Forelimb muscle (tissue), 1 donor: Measurements from ENCODE around the gene CD9. TPM values are rescaled to one million over a fixed set of nuclear protein-coding genes. Genes with fewer than 3 reads are reported as not detected.
"Not testable (repeated sequence)": the region's sequence is repeated elsewhere in the genome, so short reads cannot be mapped to it uniquely, and the experiment has no call there.

Experiments
- DNase-seq: peaks from one replicate; pipeline ENCODE4 v3.0.0-alpha.2; 2013; ENCODE audit warnings: low read depth
- polyA plus RNA-seq: library from polyadenylated mRNA; unstranded; fragments of 120-200 nt; gene quantifications from one replicate; pipeline ENCODE4 v1.2.1, GENCODE V29; 2013; ENCODE audit not compliant: insufficient read length

The CD9 gene, protein sequence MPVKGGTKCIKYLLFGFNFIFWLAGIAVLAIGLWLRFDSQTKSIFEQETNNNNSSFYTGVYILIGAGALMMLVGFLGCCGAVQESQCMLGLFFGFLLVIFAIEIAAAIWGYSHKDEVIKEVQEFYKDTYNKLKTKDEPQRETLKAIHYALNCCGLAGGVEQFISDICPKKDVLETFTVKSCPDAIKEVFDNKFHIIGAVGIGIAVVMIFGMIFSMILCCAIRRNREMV
- 52.2 TPM for polyA plus RNA-seq

DNA sequence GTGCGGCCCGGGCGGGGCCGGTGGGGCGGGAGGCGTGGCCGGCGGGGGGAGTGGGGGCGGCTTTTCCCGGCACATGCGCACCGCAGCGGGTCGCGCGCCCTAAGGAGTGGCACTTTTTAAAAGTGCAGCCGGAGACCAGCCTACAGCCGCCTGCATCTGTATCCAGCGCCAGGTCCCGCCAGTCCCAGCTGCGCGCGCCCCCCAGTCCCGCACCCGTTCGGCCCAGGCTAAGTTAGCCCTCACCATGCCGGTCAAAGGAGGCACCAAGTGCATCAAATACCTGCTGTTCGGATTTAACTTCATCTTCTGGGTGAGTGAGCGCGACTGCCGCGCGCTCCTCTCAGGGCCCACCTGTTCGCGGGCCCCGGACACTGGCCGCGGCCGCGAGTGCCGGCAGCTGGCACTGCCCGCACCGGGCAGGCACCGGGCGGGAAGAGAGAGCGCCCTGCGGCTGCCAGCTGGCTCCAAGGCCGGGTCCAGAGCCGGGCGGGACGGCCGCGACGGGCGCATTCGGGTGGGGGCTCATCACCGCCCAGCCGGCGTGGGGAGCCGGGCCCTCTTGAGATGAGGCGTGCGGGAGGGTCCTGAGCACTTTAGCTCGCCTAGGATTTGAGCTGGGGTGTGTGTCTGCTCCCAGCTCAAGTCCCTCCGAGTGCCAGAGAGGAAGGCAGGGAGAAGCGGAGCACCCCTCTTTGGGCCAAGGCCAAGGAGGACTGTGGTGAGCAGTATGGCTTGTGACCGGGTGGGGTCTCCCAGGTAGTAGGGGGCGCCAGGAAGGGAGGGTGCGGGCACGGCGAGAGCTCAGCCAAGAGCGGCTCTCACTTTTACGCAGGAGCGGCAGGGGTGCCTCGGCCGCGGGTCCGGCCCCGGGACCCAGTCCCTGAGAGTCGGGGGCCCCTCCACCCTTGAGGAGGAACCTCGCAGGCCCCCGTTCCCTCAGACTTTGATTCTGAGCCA is at the start of gene CD9:
CD9 (plus strand) TSS at position 145 of the 957 bp plus-strand sequence; CDS start at position 245, 100 bp downstream.
- DNase-seq: no peak

DNA sequence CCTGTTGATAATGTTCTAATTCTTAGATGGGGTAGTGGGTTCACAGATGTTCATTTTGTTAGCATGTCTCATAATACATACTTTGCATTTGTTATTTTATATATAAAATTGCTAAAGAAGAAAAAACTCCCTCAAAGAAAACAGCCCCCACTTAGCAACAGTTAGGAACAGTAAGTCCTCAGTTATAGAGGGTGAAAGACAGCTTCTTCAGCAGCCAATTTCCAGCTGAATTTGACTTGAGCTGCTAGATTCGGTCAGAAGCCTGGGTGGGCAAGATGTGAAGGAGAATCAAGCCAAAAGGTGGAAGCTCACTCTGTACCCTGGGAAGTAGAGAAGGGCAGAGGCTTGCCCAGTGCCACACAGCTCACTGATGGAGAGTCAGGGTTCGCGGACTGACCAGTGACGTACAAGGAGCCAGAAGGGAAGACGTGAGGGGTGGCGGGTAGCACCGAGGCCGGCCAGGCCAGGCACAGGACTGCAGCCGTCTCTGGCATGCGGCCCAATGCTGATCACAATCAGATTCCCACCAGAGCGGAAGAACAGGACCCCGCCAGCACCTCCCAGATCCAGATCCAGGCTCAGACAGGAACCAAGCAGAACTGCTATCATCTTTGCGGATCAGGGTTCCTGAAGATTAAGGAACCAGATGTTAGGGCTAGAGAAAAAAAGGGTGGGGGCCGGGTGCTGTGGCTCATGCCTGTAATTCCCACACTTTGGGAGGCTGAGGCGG is 45.3 kb upstream of the CD9 start:
- no peak for DNase-seq

DNA sequence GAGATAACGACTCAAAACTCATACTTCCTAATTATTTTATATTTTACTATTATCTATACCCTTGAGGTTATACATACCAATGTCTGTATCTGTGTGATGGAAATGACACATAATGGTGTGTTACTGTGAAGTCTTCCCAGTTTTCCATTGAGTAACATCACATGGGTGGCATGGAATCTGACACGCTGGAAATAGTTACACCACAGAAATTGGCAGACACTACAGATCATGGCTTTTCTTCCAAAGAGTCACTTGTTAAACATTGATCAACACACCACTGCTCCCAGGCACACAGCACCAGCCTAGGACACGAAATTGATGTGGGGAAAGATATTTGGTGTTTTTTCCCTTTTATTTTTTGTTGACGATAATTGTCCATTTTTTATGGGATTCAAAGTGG is 42.7 kb upstream of the CD9 start:
- DNase-seq: no peak

DNA sequence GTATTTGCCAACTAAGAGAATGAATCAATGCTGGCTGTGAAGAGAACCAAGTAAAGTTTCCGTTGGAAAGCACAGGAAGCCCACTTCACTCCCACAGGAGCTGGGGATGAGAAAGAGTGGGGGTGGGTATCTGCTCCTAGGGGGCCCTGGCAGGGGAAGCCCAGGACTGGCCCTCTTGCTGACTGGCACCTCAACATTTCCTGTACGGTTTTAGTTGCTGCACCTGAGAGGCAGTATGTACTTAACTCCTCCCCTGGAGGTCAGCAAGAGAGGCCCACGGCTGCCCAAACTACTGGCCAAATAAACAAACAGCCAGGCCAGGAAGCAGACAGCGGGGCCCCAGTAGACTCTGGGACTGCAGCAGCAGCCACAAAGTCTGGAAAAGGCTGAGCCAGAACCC is 41.9 kb upstream of the CD9 start:
- no peak for DNase-seq

DNA sequence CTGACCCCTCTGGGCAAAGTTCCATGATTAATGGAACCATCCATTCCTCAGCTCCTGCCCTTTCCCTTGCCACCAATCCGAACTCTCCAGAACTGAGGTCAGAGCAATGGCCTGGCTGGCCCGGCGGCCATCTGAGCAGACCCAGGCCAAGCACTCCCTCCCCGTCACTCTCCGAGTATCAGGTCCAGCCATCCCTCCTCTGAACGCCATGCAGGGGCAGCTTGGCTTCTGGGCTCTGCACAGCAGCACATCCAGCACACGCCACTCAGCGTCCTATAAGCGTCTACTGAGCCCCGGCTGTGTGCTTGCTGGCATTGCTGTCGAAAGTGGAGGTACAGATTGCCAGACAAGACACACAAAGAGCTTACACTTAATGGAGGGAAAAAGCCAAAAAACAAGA is 41.5 kb upstream of the CD9 start:
- no peak for DNase-seq

DNA sequence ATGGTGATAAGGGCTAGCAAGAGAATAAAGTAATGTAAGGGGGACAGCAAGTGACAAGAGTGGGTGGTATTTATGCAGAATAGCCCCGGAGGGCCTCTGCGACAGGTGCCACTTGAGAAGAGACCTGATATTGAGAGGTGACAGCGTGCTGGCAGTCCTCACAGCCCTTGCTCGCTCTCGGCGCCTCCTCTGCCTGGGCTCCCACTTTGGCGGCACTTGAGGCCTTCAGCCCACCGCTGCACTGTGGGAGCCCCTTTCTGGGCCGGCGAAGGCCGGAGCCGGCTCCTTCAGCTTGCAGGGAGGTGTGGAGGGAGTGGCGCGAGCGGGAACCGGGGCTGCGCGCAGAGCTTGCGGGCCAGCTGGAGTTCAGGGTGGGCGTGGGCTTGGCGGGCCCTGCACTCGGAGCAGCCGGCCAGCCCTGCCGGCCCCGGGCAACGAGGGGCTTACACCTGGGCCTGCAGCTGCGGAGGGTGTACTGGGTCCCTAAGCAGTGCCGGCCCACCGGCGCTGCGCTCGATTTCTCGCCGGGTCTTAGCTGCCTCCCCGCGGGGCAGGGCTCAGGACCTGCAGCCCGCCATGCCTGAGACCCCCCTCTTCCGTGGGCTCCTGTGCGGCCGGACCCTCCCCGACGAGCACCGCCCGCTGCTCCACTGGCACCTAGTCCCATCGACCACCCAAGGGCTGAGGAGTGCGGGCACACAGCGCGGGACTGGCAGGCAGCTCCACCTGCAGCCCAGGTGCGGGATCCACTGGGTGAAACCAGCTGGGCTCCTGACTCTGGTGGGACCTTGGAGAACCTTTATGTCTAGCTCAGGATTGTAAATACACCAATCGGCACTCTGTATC is 40.8 kb upstream of the CD9 start:
- DNase-seq: not testable (repeated sequence)

DNA sequence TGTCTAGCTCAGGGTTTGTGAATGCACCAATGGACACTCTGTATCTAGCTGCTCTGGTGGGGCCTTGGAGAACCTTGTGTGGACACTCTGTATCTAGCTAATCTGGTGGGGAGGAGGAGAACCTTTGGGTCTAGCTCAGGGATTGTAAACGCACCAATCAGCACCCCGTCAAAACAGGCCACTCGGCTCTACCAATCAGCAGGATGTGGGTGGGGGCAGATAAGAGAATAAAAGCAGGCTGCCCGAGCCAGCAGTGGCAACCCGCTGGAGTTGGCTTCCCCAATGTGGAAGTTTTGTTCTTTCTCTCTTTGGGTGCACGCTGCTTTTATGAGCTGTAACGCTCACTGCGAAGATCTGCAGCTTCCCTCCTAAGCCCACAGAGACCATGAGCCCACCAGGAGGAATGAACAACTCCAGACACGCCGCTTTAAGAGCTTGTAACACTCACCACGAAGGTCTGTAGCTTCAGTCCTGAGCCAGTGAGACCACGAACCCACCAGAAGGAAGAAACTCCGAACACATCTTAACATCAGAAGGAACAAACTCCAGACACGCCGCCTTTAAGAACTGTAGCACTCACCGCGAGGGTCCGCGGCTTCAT is 40.1 kb upstream of the CD9 start:
- DNase-seq: not testable (repeated sequence)

DNA sequence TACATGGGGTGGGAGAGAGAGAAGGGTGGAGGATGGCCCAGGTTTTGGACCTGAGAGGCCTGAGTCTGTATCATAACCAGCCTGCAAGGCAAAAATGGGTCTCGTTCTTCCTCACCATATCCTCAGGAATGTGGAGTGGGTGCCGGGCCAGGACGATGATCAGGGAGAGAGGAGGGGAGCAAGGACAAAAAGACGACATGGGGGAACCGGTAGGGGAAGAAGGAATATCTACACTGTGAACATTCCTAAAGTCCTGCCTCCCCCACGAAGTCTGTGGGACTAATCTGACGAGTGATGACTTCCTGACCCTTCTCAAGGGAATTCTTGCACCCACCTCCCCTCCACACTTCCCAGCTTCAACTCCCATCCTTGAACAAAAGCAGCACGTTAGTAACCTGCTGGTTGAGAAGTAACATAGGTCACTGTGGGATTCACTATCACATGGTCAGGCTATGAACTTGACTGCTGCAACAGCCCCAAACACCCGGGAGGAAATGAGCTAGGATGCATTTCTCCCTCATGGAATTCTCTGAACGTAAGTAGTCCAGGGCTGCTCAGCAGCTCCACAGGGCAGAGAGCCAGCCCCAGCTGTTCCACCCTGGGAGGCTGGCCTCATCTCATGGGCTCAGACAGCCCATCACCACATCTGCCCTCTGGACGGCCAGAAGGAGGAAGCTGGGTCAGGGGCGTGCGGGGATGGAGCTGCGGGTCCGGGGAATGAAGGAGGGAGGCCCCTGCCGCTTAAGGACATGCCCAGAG is 38.9 kb upstream of the CD9 start:
- DNase-seq: no peak

DNA sequence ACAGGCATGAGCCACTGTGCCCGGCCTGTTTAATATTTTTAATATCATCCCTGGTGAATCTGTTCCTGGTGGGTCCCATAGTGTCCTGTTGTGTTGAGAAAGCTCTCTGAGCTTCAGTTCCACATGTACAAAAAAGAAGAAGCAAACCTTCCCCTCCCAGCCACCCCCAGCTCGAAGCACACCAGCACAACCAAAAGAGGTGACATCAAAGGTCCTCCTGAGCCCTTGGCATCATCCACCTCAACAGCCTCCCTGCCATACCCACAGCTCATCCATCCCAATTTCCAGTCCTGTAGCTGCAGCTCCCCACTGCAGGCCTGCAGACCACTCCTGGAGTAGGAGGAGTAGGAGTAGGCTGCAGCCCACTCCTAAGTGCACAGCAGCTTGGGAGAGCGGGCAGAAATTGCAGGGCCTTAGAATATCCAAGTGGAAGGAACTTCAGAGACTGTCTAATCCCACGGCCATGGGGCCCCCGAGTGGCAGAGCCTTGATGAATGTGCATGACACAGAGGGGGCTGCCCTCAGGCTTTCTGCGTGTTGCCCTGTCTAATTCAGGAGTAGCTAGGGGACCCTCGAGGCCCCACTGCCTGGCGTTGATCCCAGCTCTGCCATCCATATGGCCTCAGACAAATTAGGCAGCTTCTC is 36.7 kb upstream of the CD9 start:
- no peak for DNase-seq

DNA sequence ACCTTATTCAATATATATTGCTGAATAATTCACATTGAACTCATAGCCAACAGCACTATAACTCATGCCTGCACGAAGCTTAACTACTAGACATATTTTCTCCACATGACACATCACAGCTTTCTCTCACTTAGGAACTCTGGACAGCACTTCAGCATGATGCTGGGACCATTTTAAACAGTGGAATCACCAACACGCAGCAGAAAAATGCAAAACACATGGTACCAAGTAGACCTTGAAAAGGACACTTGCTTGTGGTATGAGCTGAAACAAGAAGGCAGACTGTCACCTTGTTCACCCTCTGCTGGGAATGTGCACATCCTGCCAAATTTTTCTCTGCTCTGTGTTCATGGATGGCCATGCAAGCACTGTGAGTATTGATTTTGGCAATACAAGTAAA is 34.8 kb upstream of the CD9 start:
- DNase-seq: no peak

DNA sequence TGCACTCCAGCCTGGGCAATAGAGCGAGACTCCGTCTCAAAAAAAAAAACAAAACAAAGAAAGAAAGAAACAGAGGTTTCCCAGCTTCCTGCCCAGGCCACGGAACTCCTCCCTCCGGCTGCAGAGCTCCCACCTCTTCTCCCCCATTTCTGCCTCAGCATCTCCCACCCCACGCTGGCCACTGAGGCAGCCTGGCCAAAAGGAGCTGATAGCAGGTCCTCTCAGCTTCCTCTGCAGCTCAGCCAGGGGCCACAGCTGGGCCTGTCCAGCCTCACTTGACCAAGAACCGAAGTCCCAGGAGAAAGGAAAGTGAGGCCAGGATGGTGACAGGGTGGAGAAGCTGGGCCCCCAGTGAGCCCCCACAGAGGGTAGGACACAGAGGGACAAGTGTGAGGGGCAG is 33.4 kb upstream of the CD9 start:
- no peak for DNase-seq

DNA sequence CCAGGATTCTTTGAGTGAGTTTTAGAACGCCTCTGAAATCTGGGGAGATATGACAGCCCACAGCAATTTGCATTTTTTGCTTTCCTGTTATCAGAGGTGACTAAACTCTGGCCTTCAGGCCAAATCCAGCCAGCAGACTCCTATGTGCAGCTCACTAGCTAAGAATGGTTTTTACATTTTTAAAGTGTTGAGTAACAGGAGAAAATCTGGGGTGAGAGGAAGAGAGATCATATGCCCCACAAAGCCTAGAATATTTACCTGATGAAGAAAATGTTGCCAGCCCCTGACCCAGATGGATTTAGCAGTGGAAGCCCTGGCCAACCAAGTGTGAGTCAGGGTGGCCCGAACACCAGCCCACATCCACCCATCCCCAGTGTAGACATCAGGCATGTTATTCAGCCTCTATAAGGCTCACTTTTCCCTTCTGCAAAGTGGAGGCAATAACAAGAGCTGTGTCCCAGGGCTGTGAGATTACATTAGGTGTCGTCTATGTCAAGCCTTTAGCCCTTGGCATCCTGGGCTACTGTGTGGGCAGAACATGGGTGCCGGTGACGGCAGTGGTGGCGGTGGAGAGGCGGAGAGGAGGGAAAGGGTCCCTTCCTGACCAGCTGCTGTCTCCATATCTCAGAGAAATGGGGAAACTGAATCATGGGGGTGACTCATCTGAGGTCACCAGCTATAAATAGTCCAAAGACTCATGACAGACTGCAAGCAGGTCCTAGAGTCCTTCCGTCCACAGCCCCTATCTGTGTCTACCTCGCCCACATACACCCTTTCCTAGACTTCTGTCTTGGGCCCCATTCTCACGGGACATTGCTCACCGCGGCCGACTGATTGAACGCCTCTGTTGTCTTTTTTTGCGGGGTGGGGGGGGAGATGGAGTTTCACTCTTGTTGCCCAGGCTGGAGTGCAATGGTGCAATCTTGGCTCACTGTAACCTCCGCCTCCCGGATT is 32.6 kb upstream of the CD9 start:
- DNase-seq: no peak

DNA sequence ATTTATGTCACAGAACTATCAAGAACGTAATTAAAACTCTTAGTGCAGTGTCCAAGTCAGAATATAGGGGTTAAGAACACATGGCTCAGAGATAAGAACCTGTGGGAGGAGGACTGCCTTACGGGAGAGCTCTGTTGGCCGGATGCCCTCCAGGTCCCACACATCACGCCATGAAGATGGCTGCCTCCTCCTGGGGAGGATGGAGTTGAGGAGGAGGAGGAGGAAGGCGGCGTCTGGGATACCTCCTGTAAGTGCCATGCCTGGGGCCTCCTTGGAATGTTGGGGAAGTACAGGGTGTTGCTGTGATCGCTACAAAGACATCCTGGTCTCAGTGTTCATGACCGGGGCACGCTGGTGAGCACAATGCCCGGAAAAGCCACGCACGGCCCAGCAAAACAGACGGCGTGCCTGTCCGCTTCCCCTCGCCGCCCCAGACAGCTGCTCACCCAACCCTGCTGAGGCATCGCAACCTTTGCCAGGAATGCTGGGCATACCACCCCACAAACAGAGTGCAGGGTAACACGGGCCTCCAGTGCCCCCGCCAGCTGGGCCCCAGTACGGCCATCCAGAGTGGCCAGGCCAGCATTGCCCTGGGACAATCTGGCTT is 28.7 kb upstream of the CD9 start:
- DNase-seq: no peak

DNA sequence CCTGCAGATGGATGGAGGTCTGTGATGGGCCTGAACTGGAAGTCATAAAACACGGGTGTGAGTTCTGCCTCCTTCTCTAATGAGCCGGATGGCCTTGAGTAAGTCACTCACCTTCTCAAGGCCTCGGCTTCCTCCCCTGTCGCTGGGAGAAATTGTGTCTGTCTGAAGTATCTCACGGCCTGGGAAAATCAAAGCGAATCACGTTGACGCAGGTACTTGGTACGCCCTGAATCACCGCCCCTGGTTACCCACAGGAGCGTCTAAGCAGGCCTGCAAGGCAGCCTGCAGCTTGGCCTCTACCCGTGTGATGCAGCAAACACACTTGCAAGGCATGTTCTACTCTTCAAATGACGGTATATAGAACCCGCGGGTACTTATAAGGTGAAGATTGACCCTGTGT is 28.1 kb upstream of the CD9 start:
- no peak for DNase-seq

DNA sequence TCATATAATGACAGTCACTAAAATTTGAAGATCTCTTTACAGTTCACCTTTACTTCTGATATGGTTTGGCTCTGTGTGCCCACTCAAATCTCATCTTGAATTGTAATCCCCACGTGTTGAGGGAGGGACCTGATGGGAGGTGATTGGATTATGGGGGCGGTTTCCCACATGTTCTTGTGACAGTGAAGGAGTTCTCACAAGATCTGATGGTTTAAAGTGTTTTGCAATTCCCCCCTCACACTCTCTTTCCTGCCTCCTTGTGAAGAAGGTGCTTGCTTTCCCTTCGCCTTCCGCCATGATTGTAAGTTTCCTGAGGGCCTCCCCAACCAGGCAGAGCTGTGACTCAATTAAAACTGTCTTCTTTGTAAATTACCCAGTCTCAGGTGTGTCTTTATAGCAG is 27.3 kb upstream of the CD9 start:
- DNase-seq: no peak

DNA sequence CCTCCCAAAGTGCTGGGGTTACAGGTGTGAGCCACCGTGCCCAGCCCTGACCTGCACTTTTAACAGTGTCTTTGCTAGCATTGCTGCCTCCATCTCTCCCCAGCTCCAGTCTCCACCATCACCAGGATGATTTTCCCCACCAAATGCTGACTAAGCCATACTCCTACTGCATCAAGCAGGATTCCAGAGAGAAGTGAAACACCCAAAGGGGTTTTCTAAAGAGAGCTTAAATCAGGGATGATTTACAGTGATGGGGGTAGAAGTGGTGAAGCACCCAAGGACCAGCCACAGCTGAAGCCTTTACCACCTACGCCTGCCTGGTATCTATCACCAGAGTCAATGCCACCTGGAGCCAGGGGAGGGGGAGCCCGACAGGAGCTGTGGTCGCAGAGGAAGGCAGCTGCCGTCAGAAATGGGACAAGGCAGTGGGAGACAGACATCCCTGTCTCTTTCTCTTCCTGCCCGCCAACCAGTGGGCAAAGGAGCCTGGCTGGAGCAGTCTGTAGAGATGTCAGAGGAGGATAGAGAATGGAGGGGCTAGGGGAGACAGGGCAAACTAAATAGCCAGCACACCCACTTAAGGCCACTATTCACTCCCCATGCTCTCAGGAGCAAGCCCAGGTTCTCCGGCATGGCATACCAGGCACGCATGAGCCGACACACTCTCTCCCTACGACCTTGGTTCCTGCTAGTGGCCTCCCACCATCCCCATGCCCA is 22.4 kb upstream of the CD9 start:
- DNase-seq: no peak

DNA sequence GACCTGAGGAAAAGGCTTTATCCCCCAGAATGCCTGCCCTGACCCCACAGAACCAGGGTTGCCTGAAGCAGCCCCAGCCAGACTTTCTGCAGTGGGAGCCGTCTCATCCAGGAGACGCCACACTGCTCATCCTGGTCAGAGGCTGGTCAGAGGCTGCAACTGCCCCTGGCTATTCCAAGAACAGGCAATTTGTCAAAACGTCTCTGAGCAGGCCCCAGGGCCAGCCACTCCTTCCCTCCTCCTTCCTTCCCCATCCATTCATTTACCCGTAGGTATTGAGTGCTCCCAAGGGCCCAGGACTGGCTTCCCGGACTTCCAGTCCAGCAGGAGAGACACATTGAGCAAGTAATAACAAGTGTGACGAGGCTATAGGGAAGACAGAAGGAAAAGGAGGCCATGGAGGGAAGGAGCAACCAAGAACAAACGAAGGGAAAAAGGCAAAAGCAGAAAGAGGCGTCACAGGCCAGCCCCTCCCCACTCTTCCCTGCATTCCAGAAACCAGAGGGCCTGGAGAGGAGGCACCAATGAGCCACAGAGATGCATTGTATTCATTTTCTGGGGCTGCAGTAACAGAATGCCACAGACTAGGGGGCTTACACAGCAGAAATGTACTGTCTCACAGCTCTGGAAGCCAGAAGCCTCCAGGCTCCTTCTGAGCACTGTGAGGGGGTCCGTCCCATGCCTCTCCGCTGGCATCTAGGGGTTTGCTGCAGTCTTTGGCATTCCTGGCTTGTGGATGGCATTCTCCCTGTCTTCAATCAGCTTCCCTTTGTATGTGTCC is 21.0 kb upstream of the CD9 start:
- DNase-seq: no peak
